Muscle of back (tissue), 11 donors: ENCODE measurements around the gene CACNA1I. TPM values are rescaled to one million over a fixed set of nuclear protein-coding genes. Genes with fewer than 3 reads are reported as not detected.

Experiments used
- DNase-seq, 3 donors: peaks; one replicate each; pipeline versions ENCODE4 v3.0.0 to v3.0.0-alpha.2; 2013
- polyA plus RNA-seq, 10 donors: library from polyadenylated mRNA; unstranded; fragments of 120-200 nt; gene quantifications; one replicate each; pipeline ENCODE4 v1.2.1, GENCODE V29; 2013; ENCODE audit not compliant: insufficient read length in 10 of 10

The CACNA1I gene
- polyA plus RNA-seq, 10 donors = 0.07 to 1.2 (median 0.18) TPM

DNA sequence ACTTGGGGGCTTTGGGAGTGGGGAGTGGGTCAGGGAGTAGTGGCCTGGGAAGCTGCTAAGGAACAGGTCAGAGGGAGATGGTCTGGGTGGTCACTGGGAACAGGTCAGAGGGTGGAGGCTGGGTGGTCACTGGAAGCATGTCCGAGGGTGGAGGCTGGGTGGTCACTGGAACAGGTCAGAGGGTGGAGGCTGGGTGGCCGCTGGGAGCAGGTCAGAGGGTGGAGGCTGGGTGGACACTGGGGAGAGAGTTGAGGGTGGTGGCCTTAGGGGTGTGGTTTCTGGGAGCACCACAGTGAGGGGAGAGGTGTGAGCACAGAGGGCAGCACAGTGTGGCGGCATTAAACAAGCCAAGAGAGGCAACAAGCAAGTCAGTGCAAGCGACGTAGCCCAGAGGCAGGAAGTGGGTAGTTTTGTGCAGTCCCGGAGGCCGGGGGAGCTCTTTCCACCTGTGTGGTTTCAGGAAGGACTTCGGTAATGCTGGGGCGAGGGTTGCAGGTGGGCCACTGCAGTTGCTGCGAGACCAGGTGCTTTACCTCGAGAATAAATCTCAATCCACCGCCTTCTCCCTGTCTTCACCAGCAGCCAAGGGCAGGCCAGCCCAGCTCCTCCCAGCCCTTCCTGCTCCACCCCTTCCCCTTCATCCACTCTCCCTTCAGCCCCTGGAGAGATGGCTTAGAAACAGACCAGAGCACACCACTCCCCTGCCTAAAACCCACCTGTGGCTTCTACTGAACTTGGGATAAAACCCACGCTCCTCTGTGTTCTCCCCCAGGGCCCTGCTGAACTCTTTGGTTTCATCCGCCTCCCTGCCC is 3.2 kb upstream of the CACNA1I start:
- DNase-seq = no peak

DNA sequence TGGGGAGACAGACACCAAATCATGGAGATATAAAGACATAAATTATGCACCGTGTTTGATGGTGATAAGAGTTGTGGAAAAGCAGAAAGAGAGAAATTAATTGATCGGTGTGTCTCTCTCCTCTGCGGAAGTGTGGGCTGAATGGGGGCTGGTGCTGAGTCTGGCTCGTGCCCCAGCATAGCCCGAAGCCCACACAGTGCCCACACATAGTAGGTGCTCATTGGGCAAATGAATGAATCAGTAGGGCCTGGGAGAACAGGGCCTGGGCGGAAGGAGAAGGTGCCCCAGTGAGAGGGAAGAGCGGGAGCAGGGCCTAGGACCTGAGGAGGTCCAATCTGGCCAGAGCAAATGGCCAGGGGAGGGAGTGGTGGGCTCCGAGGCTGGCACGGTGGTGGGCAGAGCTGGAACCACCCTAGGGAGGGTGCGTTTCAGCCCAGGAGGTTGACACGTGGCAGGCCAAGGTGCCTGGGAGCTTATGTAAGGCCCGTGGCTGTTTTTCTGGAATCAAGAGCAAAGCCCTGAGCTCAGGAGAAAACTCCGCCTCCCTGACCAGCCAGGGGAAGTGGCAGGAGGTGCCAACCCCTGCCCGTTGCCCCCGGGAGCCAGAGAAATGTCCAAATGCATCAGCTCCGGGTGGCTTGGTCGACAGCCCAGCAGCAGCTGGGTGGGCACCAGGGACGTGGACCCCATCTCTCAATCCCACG is 2.1 kb upstream of the CACNA1I start:
- no peak for DNase-seq

DNA sequence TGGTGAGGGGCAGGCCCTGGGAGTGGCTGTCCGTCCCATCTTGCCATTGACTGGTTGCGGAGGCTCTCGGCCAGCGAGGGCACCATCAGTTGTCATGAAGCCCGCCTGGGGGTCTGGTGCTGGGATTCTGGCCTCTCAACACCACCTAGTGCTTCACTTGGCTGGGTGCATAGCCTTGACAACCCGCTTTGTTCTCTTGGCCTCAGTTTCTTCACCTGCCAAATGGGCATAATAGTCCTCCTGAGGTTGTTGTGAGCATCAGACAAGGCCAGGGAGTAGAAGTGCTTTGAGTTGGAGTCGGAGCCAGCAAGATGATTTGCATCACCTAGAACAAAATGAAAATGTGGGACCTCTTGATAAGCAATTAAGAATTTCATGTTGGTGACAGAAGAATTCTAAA is 1.5 kb upstream of the CACNA1I start:
- no peak for DNase-seq

DNA sequence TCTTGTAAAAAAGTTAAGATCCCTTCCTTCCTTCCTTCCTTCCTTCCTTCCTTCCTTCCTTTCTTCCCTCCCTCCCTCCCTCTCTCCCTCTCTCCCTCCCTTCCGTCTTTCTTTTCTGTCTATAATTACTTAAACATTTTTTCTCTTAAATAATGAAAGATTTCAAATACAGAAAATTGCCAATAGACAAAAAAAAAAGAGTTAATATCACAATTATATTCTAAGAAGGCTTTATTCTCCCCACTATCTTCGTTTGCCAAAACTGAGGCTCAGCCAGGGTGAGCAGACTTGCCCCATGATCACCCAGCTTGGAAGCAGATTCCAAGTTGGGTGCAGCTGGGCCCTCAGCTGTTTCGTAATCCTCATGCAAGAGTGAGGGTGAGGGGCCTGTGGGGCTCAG is 327 bp upstream of the CACNA1I start:
- no peak for DNase-seq

DNA sequence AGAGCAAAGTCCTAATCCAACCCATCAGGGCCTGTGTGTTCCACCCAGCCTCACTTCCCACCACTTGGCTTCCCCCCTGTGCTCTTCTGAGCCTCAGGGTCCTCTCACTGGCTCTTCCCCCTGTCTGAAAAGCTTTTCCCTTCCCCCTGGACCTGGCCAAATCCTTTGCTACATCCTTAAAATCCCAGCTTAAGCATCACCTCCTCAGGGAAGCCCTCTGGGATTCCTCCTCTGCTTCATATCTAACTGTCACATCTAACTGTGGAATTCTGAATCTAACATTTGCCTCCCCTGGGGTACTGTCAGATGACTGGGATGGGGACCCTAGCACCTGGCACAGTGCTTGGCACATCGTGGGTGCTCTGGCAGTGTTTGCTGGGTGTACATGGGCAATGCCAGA is 985 bp downstream of the CACNA1I start:
- DNase-seq = no peak

DNA sequence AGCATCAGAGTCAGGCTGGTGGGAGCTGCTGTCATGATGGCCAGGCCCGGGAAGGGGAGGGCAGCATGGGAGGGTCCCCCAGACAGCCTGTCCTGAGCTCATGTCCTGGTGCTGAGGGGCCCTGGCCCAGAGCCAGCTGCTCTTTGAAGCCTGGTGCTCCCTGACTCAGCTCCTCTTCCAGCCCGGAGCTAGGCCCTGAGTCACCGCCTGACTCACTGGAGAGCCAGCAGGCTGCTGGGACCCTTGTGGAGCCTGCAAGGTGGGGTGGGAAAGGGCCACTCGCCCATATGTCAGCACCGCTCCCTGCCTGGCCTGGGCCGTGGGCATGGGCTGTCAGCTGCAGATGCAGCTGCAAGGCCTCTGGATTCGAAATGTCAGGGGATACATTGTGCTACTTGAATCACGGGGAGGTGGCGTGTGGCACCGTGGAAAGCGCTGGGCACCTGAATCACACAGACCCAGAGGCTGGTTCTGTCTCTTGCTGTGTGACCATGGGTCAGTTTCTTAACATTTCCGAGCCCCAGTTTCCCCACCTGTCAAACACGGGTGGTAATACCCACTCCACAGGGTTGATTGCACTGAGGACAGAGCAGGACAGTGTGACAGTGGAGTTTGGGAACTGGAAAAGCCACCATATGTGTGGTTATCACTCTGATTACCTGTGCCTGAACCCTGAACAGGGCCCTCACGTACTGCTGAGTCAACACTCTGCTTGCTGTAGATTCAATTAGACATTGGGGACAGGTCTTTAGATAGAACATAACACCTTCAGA is 4.4 kb downstream of the CACNA1I start:
- DNase-seq = peak in 1 of 3 donors; percentile 73

DNA sequence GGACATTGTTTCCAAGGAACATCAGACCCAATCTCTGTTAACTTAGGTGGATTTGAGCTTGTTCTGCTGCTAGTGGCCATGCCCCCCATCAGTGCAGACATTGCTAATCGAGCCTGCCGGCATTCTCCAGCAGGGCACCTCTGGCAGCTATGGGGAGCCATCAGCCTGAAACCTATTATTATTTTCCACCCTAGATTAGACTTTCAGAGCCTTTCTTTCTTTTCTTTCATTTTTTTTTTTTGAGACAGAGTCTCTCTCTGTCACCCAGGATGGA is 4.9 kb downstream of the CACNA1I start:
- no peak for DNase-seq

DNA sequence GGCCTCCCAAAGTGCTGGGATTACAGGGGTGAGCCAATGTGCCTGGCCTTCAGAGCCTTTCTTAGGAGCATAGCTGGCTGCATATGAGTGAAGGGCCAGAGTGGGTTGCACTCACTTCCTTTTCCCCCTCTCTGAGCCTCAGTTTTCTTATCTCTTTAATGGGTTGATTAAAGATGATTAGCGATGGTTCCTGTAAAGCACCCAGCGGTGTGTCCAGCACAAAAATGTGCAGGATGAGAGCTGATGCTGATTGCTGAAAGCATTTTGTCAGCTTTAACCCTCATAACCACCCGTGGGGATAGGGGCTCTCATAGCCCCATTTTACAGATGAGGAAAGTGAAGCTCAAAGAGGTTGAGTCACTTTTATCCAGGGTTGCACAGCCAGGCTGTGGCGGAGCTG is 5.5 kb downstream of the CACNA1I start:
- no peak for DNase-seq

DNA sequence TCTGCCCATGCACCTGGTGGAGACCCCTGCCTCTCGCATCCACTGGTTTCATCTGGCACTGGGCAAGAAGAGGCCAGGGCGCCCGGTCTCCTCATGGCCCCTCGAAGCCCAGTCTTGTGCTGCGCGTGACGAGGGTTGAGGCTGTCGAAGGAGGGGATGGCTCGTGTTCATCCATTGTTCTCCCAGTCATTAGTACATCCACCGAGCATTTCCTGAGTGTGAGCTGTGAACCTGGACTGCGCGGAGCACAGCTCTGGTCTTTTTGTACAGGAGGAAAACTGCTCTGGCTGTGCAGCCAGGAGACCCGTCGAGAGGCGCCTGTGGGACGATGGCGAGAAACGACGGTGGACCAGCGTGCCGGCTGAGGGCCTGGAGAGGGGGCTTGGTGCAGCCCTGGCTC is 6.8 kb downstream of the CACNA1I start:
- no peak for DNase-seq

DNA sequence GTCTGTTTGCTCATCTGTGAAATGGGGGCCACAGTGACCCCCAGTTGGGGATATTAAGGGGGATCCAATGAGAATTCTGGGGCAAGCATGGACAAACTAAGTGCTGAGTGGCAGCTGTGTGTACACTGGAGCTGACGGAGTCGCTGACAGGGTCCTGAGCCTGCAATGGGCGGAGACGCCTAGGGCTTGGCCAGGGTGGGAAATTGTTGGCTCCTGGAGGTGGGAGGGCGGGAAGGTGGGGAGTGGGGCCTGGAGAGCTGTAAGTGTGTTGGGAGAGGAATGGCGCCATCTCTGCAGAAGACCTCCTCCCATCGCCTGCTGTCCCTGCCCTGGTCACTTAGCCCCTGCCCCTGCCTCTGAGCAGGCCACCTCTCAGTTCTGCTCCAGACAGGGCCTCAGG is 7.3 kb downstream of the CACNA1I start:
- DNase-seq = no peak

DNA sequence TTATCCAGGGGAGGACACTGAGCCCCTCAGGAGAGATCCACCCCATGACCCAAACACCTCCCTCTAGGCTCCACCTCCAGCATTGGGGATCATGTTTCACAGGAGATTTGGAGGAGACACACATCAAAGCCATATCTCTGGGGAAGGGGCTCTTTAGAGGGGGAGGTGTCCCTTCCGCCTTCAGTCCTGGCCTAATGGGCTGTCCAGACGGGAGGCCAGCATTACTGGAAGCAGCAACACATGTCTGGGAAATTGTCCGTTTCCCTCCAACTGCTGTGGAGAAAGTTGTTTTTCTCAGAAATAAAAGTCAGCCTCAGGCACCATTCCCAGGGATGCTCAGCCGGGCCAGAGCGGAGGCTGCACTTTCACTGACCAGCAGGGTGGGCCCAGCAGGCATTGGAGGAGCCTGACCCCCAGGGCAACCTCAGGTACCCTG is 9.5 kb downstream of the CACNA1I start:
- DNase-seq = peak; percentile 53 to 87 (median 79)

DNA sequence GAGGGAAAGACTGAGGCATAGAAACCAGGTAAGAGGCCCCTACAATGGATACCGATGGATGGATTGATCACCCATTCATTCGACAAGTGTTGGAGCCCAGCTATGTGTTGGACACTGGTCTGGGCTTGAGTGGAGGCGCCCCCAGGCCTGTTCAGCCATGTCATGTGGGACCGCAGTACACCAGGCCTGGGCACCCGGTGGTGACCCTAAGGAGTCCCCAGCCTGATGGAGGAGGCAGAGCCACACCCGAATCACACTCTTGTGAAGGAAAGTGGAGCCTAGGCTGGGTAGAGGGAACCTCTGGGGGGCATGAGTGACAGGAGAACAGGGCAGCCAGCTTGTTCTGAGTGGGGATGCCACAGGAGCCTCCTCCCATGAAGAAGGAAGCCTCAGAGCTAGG is 10.2 kb downstream of the CACNA1I start:
- DNase-seq = no peak

DNA sequence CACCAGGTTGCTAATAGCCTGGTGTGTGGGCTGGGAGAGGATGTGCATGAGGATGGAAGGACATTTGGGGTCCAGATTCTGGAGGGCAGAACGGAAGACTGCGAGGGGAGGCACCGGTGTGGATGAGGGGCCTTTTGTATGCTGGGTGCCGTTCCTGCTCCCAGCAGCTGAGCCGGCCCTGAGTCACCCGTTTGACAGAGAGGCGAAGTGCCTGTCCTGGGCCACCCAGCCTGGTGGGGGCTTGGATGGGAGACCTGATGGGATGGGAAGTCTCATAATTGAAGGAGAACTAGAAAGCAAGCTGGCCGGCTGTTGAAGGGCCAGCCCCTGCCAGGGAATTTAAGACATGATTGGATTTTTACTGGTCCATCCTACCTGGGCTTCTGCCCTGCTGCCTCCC is 10.8 kb downstream of the CACNA1I start:
- DNase-seq = no peak

DNA sequence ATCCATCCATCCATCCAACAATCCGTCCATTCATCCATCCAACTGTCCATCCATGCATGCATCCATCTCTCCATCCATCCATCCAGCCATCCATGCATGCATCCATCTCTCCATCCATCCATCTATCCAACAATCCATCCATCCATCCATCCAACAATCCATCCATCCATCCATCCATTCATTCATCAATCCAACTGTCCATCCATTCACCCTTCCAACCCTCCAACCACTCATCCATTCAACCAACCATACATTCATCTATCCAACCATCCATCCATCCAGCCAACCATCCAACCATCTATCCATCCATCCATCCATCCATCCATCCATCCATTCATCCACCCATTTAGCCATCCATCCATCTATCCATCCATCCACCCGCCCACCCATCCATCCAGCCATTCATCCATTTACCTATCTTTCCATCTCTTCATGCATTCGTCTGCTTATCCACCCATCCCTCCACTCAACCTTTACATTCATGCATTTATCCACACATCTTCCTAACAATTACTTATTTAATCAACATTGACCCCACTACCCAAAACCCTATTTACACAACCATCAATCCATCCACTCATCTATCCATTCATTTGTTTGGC is 12.6 kb downstream of the CACNA1I start:
- no peak for DNase-seq

DNA sequence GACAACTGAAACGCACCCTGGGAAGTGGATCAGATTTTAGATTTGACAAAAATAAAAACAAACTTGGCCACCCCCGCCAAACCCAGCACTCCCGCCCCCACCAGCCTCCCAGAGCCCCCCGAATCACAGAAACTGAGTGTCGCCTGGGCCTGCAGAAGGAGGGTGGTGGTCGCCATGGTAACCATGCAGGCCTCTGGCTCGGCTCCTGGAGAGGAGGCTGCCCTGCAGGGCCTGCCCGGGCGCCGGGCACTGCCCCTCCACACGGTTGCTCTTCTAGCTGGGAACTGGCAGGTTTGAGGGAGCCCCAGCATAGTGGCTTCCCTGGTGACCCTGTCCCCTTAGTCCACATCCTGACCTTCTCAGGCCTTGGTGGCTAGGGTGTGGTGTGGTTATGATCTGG is 19.3 kb downstream of the CACNA1I start:
- no peak for DNase-seq

DNA sequence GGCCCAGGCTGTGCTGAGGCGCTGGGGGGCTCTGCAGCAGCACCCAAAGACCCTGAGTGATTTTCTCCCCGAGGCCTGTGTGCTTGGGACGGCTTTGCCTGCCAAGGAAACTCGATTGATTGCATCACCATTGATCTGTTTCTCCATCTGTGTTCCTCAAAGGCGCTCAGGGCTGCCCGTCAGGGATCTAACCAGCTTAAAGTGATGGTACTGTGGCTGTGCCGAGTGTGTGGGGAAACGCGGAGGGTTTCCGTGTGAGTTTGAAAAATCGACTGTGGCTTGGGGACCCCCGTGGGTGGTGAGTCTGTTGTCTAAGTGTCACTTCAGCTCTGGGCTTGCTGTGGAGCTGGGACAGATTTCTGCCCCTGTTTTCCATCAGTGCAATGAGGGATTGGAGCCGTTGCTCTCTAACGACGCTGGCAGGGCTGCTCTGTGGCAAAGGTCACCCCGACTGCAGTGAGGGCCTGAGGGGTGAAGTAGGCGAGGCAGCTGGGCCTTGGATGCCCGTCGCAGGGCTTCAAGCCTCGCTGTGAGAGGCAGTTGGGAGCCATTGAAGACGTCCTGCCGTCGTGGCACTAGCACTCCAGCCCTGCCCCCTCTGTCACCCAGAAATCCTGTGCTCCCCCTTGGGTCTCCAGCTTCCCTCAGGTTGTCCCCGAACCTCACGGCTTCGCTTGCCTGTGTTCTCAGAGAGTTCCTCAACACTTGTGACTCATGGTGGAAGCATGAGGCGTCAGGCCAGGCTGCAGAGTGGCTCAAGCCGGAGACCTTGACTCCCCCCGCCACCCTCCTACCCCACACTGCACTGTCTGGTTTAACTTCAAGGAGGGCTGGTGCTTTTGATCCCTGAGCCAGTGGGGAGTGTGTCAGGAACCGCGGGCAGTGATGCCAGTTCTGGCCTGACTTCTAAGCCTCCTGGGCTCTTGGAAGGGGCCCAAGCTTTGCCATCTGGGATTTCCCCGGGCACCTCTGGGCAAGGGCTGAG is 21.8 kb downstream of the CACNA1I start:
- peak in 1 of 3 donors; percentile 20 for DNase-seq

DNA sequence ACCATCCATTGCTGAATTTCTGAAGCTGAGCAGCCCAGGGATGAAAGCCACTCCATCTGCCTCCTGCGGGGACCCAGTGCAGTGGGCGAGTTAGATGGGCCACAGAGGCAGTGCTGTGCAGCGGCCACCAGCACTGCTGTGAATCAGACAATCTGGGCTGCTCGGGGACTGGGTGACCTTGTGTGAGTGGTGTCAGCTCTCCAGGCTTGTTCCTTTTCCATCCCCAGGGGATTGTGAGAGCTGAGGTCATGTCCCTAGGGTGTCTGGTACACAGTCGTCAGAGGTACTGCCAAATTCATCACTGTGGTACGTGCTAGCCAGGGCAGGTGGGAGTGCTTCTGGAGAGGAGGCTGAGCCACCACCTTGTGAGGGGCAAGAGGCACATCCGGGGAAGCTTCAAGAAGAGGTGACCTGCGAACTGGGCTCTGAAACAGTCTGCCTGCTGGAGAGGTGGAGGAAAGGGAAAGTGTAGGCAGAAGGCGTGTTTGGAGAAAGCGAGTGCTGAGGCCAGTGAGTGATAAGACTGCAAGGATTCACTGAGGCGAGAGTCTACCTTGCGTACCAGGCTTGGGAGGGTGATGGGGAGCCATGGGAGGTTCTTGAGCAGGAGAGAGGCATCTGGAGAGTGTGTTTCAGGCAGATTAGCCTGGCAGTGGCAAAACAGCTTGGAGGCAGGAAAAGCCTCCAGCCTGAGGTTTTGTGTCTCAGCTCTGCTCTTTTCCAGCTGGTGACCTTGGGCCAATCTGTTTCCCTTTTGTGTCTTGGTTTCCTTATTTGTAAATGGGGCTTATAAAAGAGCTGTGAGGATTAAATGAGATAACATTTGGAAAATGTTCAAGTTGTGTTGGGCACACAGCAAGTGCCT is 22.7 kb downstream of the CACNA1I start:
- DNase-seq = no peak

DNA sequence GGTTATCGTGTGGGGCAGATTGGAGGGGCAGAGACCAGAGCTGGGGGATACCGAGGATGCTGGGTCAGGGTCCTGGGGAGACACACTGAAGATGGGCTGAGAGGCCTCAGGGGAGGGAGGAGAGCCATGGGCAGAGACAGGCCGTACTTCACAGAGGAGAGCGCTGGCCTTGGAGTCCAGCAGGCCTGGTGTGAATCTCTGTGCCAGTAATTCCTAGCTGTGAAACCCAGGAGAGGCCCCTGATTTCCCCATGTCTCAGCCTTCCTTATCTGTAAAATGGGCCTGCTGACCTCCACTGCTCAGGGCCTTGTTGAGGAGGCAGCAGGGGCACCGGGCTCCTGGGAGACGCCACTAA is 23.4 kb downstream of the CACNA1I start:
- DNase-seq = no peak

DNA sequence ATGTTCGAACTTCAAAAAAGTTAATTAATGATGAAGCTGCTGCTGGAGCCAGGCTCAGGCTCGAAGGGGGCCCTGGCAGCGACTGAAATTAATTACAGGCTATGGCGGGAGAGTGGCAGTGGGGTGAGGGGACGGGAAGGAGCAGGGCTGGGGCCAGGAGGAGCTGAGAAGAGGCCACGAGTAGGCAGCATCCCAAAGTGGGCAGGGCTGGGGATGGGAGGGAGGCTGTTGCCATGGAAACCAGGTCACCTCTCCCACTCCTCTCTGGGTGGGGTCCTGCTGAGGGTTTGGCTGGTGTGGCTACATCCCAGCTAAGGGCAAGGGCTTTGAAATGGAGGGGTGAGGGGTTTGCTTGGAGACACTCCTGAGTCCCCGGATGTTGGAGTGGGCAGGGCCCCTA is 23.9 kb downstream of the CACNA1I start:
- no peak for DNase-seq

DNA sequence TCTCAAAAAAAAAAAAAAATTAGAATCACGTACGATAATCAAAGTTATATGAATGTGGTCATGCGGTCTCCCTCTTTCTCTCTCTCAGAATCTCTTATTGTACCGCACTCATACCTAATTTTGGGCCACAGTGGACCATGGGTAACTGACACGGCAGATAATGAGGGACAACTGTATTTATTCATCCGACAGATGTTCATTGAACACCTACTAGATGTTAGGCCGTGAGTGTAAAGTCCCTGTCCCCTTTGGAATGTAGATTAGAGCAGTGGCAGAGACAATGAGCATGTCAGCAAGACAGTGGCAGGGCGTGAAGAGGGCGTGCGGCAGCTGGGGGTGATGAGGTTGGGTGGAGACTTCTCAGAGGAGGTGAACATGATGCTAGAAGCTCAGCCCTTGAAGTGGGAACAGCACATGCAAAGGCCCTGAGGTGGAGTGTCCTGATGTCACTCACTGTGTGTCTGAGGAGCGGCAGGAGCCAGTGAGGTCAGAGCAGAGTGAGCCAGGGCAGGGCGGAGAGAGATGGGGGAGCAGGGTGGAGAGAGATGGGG is 25.1 kb downstream of the CACNA1I start:
- DNase-seq = no peak
